Mucosa of stomach (tissue), 1 donor: Measurements from ENCODE around the gene CYP27C1.

Source experiments
- H3K27me3 ChIP-seq: one replicate; pipeline ENCODE4 v1.7.0; 2013; ENCODE audit warnings: mild to moderate bottlenecking, low read length; ENCODE audit not compliant: control insufficient read depth, insufficient read depth
- H3K36me3 ChIP-seq: one replicate; pipeline ENCODE4 v1.7.0; 2013; ENCODE audit warnings: low read length; ENCODE audit not compliant: control insufficient read depth, insufficient read depth
- H3K4me1 ChIP-seq: one replicate; pipeline ENCODE4 v1.7.0; 2013; ENCODE audit warnings: mild to moderate bottlenecking, low read length; ENCODE audit not compliant: control insufficient read depth, insufficient read depth
- H3K4me3 ChIP-seq: one replicate; pipeline ENCODE4 v1.7.0; 2013; ENCODE audit warnings: low read length
- H3K9ac ChIP-seq: one replicate; pipeline ENCODE4 v1.7.0; 2013; ENCODE audit warnings: mild to moderate bottlenecking, low read length, moderate library complexity
- H3K9me3 ChIP-seq: one replicate; pipeline ENCODE4 v1.7.0; 2013; ENCODE audit warnings: mild to moderate bottlenecking, low read length, moderate library complexity; ENCODE audit not compliant: control insufficient read depth
- donor health status: Pancreatic carcinoma.

CYP27C1 gene

GRCh38 chr2:127196998-127197397, 23.1 kb downstream of the CYP27C1 start:
- Histone ChIP-seq H3K36me3 (no peaks in the 10 kb centered on the region), H3K4me3 (no peak overlapping the region)

GRCh38 chr2:127196549-127196948, 23.6 kb downstream of the CYP27C1 start:
- Histone ChIP-seq H3K36me3 (no peaks in the 10 kb centered on the region), H3K27me3 (no peaks in the 10 kb centered on the region), H3K4me1 (no peaks in the 10 kb centered on the region), H3K9ac (no peak overlapping the region), H3K4me3 (no peak overlapping the region), H3K9me3 (no peaks in the 10 kb centered on the region)

More at GRCh38 chr2:127196998-127197397, 23.1 kb downstream of the CYP27C1 start:
- no peaks in the 10 kb centered on the region for H3K4me1 ChIP-seq
- H3K27me3 ChIP-seq = no peaks in the 10 kb centered on the region
- H3K9me3 ChIP-seq = no peaks in the 10 kb centered on the region
- no peak overlapping the region for H3K9ac ChIP-seq

GRCh38 chr2:127195140-127196074, 24.7 kb downstream of the CYP27C1 start:
- Histone ChIP-seq H3K4me3 (no peak overlapping the region), H3K36me3 (no peaks in the 10 kb centered on the region), H3K27me3 (no peaks in the 10 kb centered on the region), H3K4me1 (no peaks in the 10 kb centered on the region), H3K9me3 (no peaks in the 10 kb centered on the region), H3K9ac (no peak overlapping the region)

- no peaks in the 10 kb centered on the region for H3K4me1 ChIP-seq
- no peak overlapping the region for H3K4me3 ChIP-seq
- no peaks in the 10 kb centered on the region for H3K9me3 ChIP-seq
- H3K36me3 ChIP-seq = no peaks in the 10 kb centered on the region
- no peaks in the 10 kb centered on the region for H3K27me3 ChIP-seq
- H3K9ac ChIP-seq = no peak overlapping the region
Measured at GRCh38 chr2:127194447-127194846, 25.7 kb downstream of the CYP27C1 start.

- Histone ChIP-seq H3K27me3 (no peaks in the 10 kb centered on the region), H3K9ac (no peak overlapping the region), H3K36me3 (no peaks in the 10 kb centered on the region), H3K9me3 (no peaks in the 10 kb centered on the region), H3K4me1 (no peaks in the 10 kb centered on the region), H3K4me3 (no peak overlapping the region)
Measured at GRCh38 chr2:127193967-127194280, 26.2 kb downstream of the CYP27C1 start.

GRCh38 chr2:127193164-127193966, 26.7 kb downstream of the CYP27C1 start:
- Histone ChIP-seq H3K27me3 (no peaks in the 10 kb centered on the region), H3K4me3 (no peak overlapping the region), H3K36me3 (no peaks in the 10 kb centered on the region), H3K9me3 (no peaks in the 10 kb centered on the region), H3K9ac (no peak overlapping the region), H3K4me1 (no peaks in the 10 kb centered on the region)

GRCh38 chr2:127191331-127192219, 28.5 kb downstream of the CYP27C1 start:
- no peaks in the 10 kb centered on the region for H3K4me1 ChIP-seq
- no peaks in the 10 kb centered on the region for H3K27me3 ChIP-seq
- H3K9me3 ChIP-seq = no peaks in the 10 kb centered on the region
- H3K9ac ChIP-seq = no peak overlapping the region
- no peak overlapping the region for H3K4me3 ChIP-seq
- no peaks in the 10 kb centered on the region for H3K36me3 ChIP-seq

GRCh38 chr2:127188797-127189196, 31.3 kb downstream of the CYP27C1 start:
- Histone ChIP-seq H3K4me3 (no peak overlapping the region), H3K27me3 (no peaks in the 10 kb centered on the region), H3K9ac (no peak overlapping the region), H3K4me1 (no peaks in the 10 kb centered on the region), H3K36me3 (no peaks in the 10 kb centered on the region), H3K9me3 (no peaks in the 10 kb centered on the region)

GRCh38 chr2:127187831-127188230, 32.3 kb downstream of the CYP27C1 start:
- no peaks in the 10 kb centered on the region for H3K27me3 ChIP-seq
- H3K4me1 ChIP-seq = no peaks in the 10 kb centered on the region
- no peaks in the 10 kb centered on the region for H3K36me3 ChIP-seq
- H3K4me3 ChIP-seq = no peak overlapping the region
- H3K9me3 ChIP-seq = no peaks in the 10 kb centered on the region
- H3K9ac ChIP-seq = no peak overlapping the region

- H3K36me3 ChIP-seq = no peaks in the 10 kb centered on the region
- no peaks in the 10 kb centered on the region for H3K4me1 ChIP-seq
- H3K27me3 ChIP-seq = no peaks in the 10 kb centered on the region
- no peaks in the 10 kb centered on the region for H3K9me3 ChIP-seq
- H3K9ac ChIP-seq = no peak overlapping the region
- no peak overlapping the region for H3K4me3 ChIP-seq
Measured at GRCh38 chr2:127187081-127187775, 32.9 kb downstream of the CYP27C1 start.

- Histone ChIP-seq H3K9ac (no peak overlapping the region), H3K4me1 (no peaks in the 10 kb centered on the region), H3K27me3 (no peaks in the 10 kb centered on the region), H3K4me3 (no peak overlapping the region), H3K9me3 (no peaks in the 10 kb centered on the region), H3K36me3 (no peaks in the 10 kb centered on the region)
Measured at GRCh38 chr2:127185705-127186104, 34.4 kb downstream of the CYP27C1 start.
